Measurements from ENCODE around the gene COPS7B.

DNA sequence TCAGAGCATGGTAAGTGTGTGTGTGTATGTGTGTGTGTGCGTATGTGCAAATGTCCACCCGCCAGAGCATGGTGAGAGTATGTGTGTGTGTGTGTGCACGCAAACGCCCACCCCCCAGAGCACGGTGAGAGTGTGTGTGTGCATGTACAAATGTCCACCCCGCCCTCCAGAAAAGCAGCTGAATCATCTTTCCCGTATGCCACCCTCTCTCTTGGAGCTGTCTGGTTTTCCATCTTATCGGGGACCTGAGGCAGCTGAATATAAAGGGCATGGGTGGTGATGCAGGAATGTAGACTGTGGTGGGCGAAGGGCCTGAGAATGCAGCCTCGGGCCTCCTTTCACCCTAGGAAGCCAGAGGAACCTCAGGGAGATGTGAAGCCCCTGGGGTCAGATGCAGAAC is 66.9 kb downstream of the COPS7B start:
- no peak for TF ChIP-seq FOXA1 (IDR thresholded peaks at IDR 0.05)
- TF ChIP-seq TAF1 (conservative IDR thresholded peaks at IDR 0.05): no peak
- TF ChIP-seq CTCF (IDR thresholded peaks at IDR 0.05; ENCODE audit: low read depth, low read length, missing input control): no peak
- TF ChIP-seq, protein P1, sequence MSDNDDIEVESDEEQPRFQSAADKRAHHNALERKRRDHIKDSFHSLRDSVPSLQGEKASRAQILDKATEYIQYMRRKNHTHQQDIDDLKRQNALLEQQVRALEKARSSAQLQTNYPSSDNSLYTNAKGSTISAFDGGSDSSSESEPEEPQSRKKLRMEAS (IDR thresholded peaks at IDR 0.05): no peak
- TF ChIP-seq JUND (IDR thresholded peaks at IDR 0.05): no peak
- no peak for TF ChIP-seq GABPA (IDR thresholded peaks at IDR 0.05 in 1 of 2, conservative IDR thresholded peaks at IDR 0.05 in 1 of 2)
- no peak for TF ChIP-seq HNF4A (conservative IDR thresholded peaks at IDR 0.05)
- TF ChIP-seq, protein P2, sequence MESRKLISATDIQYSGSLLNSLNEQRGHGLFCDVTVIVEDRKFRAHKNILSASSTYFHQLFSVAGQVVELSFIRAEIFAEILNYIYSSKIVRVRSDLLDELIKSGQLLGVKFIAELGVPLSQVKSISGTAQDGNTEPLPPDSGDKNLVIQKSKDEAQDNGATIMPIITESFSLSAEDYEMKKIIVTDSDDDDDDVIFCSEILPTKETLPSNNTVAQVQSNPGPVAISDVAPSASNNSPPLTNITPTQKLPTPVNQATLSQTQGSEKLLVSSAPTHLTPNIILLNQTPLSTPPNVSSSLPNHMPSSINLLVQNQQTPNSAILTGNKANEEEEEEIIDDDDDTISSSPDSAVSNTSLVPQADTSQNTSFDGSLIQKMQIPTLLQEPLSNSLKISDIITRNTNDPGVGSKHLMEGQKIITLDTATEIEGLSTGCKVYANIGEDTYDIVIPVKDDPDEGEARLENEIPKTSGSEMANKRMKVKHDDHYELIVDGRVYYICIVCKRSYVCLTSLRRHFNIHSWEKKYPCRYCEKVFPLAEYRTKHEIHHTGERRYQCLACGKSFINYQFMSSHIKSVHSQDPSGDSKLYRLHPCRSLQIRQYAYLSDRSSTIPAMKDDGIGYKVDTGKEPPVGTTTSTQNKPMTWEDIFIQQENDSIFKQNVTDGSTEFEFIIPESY (IDR thresholded peaks at IDR 0.05): no peak
- no peak for TF ChIP-seq RXRA (IDR thresholded peaks at IDR 0.05)
- TF ChIP-seq, protein P3, sequence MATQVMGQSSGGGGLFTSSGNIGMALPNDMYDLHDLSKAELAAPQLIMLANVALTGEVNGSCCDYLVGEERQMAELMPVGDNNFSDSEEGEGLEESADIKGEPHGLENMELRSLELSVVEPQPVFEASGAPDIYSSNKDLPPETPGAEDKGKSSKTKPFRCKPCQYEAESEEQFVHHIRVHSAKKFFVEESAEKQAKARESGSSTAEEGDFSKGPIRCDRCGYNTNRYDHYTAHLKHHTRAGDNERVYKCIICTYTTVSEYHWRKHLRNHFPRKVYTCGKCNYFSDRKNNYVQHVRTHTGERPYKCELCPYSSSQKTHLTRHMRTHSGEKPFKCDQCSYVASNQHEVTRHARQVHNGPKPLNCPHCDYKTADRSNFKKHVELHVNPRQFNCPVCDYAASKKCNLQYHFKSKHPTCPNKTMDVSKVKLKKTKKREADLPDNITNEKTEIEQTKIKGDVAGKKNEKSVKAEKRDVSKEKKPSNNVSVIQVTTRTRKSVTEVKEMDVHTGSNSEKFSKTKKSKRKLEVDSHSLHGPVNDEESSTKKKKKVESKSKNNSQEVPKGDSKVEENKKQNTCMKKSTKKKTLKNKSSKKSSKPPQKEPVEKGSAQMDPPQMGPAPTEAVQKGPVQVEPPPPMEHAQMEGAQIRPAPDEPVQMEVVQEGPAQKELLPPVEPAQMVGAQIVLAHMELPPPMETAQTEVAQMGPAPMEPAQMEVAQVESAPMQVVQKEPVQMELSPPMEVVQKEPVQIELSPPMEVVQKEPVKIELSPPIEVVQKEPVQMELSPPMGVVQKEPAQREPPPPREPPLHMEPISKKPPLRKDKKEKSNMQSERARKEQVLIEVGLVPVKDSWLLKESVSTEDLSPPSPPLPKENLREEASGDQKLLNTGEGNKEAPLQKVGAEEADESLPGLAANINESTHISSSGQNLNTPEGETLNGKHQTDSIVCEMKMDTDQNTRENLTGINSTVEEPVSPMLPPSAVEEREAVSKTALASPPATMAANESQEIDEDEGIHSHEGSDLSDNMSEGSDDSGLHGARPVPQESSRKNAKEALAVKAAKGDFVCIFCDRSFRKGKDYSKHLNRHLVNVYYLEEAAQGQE (IDR thresholded peaks at IDR 0.05): no peak
